Stimulated activated CD8-positive, alpha-beta memory T cell treated with anti-CD3 and anti-CD28 coated beads, Interleukin-15, amount 100 ng/mL, for 1 hour (primary cell): ENCODE measurements around the gene MTHFSD.

Experiments
- DNase-seq: peaks from one replicate; pipeline ENCODE4 v3.0.0-alpha.2; 2020; ENCODE audit warnings: low read depth

Gene MTHFSD

GRCh38 chr16:86530251-86531190 is 24.5 kb downstream of the MTHFSD start:
- DNase-seq: no peak

- no peak for DNase-seq
Measured at GRCh38 chr16:86529160-86529559, 25.9 kb downstream of the MTHFSD start.

DNA sequence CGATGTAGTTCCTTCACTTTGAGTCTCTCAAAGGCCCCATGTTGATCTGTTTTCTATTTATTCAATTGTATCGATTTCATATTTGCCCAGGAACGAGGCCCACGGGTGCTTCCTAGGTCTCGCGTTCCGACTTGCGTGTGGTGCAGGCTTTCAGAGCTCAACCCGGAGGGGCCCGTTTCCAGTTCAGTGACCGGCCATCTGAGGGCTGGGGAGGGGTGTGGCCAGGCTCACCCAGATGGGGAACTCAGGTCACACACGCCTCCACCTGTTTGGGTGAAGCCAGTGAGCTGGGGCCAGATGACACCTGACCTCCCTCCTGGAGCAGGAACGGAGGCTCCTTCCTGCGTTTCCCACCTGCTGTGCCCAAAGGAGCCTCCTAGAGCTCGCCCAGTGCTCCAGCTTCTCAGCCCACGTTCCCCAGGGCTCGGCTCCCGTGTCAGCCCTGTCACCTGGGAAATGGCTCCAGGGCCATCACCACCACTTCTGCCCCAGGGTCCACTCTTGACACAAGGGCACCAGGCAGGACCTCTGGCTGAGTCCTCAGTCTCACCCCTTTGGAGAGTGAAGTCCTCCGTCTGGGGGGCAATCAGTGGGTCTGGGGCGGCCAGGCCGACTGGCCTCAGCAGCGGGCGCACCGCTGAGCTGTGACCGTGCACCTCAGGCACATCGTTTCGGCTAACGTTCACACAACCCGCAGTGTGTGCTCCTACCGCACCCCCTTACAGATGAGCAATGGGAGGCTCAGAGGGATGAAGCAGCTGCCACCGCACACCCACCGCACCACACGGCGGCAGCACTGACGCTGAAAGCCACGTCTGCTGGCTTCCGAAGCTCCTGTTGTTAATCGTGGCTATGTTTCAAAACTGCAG is 26.7 kb downstream of the MTHFSD start:
- no peak for DNase-seq

- DNase-seq: no peak
Measured at GRCh38 chr16:86527366-86527765, 27.7 kb downstream of the MTHFSD start.

DNA sequence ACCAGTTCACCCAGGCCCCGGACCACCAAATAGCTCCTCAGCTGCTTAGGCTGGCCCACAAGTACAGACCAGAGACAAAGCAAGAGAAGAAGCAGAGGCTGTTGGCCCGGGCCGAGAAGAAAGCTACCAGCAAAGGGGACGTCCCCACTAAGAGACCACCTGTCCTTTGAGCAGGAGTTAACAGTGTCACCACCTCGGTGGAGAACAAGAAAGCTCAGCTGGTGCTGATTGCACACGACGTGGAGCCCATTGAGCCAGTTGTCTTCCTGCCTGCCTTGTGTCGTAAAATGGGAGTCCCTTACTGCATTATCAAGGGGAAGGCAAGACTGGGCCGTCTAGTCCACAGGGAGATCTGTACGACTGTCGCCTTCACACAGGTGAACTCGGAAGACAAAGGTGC is 29.3 kb downstream of the MTHFSD start:
- no peak for DNase-seq

GRCh38 chr16:86524029-86524428 is 31.0 kb downstream of the MTHFSD start:
- no peak for DNase-seq

GRCh38 chr16:86523166-86523740 is 31.8 kb downstream of the MTHFSD start:
- no peak for DNase-seq

DNA sequence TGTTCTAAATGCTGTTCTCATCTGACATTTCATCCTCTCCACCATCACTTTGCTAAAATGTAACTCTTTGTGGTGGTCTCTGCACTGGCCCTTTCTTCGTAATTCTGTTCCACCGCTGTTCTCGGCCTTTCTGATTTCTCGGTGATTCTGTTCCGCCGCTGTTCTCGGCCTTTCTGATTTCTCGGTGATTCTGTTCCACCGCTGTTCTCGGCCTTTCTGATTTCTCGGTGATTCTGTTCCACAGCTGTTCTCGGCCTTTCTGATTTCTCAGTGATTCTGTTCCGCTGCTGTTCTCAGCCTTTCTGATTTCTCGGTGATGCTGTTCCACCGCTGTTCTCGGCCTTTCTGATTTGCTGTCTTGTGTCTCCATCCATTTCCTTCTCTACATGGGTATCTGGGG is 32.4 kb downstream of the MTHFSD start:
- no peak for DNase-seq

GRCh38 chr16:86521236-86522197 is 33.5 kb downstream of the MTHFSD start:
- no peak for DNase-seq

DNA sequence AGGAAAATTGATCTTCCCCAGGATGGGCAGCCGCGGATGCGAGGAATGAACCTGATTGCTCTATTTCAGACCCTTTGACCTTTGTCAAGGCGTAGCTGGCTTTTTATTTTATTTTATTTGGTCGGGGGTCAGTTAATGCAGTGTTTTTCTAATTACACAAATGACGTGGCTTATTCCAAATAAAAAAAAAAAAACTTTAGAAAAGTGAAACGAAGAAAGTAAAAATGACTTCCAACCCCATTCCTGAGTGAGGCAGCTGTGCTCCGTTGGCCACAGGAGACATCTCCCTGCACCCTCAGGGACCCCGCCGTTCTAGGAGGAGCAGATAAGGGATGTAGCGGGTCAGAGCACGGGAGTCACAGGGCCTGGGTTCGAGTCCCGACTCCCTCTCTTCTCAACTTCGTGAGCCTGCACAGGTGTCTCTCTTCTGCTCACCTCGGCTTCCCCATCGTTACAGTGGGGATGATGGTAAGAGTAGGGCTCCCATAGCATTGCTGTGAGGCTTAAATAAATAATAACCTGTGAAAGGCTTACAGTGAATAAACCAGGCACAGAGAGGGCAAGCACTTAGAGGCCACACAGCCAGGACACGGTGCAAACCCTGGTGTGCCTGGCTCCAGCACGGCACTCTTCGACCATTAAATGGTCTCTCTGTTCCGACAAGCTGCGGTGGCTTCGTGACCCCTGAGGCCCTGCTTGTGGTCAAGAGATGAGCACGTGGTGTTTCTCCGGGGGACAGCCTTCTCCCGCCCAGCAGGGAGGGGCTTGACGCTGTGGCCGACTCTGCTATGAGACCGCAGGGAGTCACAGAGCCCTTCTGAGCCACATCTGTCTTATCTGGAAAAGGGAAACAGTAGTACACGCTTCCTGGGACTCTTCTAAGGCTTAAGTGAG is 34.5 kb downstream of the MTHFSD start:
- no peak for DNase-seq

- DNase-seq: peak; percentile 21
Measured at GRCh38 chr16:86519649-86520316, 35.3 kb downstream of the MTHFSD start.

GRCh38 chr16:86519007-86519648 is 35.9 kb downstream of the MTHFSD start:
- no peak for DNase-seq

- no peak for DNase-seq
Measured at GRCh38 chr16:86517652-86518258, 37.3 kb downstream of the MTHFSD start.

DNA sequence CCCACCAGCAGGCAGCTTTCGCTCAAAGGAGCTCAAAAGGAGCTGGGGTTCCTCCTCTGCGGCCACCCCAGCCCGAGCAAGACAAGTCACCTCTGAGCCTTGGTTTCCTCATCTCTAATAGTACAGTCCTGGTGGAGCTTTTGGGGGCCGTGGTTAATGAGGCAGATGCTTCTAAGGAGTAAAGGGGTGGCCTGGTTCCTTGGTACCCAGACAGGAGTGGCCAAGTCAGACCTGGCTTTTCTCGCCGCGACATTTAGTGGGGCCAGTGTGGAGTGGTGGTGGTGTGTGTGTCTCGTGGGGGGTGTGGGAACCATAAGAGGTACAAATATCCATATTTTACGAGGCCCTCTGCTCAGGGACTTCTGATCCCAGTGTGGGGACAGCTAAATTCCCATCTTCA is 38.0 kb downstream of the MTHFSD start:
- DNase-seq: no peak

DNA sequence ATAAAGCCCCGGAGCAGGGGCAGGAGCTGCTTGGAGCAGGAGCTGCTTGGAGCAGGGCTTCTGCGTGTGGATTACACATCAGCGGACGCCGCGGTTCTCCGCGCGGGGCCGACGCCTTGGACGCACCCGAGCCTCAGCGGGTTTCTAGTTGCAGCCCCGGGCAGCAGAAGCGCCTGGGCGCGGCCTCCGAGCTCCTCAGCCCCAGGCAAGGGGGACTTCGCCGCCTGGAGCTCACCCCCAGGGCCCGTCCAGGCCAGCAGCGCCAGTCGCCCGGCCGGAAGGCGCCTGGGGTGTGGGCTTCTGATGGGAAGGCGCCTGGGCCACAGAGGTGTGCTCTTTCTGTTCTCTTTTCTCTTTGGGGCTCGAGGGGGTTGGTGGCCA is 38.4 kb downstream of the MTHFSD start:
- no peak for DNase-seq

GRCh38 chr16:86515777-86516622 is 39.0 kb downstream of the MTHFSD start:
- no peak for DNase-seq

GRCh38 chr16:86515413-86515776 is 39.6 kb downstream of the MTHFSD start:
- DNase-seq: no peak
